Erythroblast (primary cell): ENCODE results near the gene C12orf56.

Experiments
- GATA1 ChIP-seq: IDR thresholded peaks from 2 replicates; pipeline ENCODE4 v1.6.1; 2011; ENCODE audit warnings: low read depth, mild to moderate bottlenecking, control low read depth, low read length, moderate library complexity
- POLR2A ChIP-seq: IDR thresholded peaks from 2 replicates; pipeline ENCODE4 v1.6.1; 2011; ENCODE audit warnings: mild to moderate bottlenecking, low read length

DNA sequence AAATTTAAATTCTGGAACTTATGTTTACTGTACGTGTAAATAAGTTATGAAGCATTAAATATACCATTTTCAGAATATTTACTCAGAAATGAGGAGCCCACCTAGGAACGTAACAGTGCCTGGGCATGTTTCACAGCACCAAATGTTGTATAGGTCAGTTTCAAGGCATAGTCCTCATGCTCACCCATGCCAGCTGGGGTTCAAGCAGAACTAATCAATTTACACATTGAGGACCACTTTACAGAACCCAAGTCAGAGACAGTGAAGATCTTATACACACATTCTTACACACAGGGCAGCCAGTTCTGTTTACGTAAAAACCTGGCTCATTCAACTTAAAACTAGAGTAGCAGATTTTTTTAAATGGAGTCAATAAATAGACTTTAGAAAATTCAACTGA lies 170.5 kb downstream of the C12orf56 start:
- no peak for TF ChIP-seq POLR2A
- TF ChIP-seq GATA1 = no peak
